ENCODE results near the gene NEDD4. TPM values are rescaled to one million over a fixed set of nuclear protein-coding genes. Genes with fewer than 3 reads are reported as not detected.

NEDD4 gene
- 10 to 100 TPM in 5 of 8 experiments, 1 to 10 TPM in 3; 5.2 to 14.0 (median 11.1) TPM for total RNA-seq

DNA sequence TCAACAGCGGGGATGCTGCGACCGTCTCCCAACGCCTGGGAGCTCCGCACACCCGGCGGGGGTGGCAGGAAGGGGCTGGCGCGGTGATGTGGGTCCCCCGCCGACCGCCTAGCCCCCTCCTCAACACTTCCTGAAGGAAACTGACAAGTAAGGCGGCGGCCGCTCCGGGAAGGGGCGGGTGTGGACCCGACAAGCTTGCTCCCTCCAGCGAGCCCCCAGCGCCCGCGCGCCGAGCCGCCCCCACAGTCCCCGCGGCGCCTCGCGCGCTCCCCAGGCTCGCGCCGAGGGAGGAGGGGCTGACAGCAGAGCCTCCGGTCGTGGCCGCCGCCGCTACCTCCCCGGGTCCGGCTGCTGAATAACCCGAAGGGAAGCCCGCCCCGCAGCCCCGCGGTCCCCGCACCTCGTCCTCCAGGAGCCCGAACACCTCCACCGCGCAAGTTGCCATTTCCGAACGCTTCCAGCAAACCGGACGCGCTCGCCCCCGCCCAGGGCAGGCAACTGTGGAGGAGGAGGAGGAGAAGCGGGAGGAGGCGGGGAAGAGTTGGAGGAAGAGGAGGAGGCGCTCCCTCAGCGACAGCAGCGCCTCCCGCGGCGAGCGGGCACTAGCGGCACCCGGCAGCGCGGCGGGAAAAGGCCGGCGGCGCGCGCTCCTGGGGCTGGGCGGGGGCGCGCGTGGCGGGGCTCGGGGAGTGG is at the start of gene NEDD4:
TSS of gene NEDD4 (minus strand) at position 502 of the 693 bp plus-strand sequence. CDS start at position 445, 57 bp downstream.
- peaks cover 18 to 26% of the 10 kb centered on the region in 2 donors for H3K4me1 ChIP-seq (replicated peaks in 1 of 2)
- H3K4me3 ChIP-seq, result peak within 1 kb of the TSS; percentile 75 to 97 (median 78)
- peak within 1 kb of the TSS; percentile 74 to 77 for H3K27ac ChIP-seq
- peak; percentile 84 to 95 (median 90) for ATAC-seq (replicated peaks in 6 of 8)
- in situ Hi-C loops (cut with MboI; ENCODE audit: low pct_unique_long_range_greater_than_20kb in 2 of 9, low sequenced_read_pairs in 9 of 9, unreplicated experiment in 9 of 9), result loop anchor here in 1 of 9 experiments (10.0 kb wide), 1 partner anchor 62 kb away; no protein-coding TSS in a partner anchor
- 0 to 7% (median 0%) methylated on average over 1 to 7 of the region's 83 CpGs; no CpG with 5 or more reads in 7 of the 10 experiments for WGBS, 10 experiments

DNA sequence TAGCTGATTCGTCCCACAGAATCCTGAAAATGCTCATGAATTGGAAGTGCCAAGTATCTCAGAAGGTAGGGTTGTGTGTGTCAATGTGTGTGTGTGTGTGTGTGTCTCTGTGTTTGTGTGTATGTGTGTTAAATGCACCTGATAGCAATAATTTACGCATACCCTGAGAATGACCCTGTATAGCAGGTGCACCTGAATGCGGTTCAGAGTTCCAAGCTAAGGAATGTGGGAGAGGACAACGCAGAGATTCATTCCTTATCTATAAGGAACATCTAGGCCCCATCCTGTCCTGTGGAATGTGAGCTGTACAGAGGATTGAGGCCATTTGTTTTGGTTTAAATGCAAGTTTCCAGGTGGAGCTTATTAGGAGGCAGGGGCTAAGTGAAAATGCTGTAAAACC is 49.1 kb upstream of the NEDD4 start:
- 36 to 100% (median 93%) methylated on average over 1 to 4 of the region's 4 CpGs; no CpG with 5 or more reads in 2 of the 10 experiments for WGBS, 10 experiments
- no peak overlapping the region for H3K27ac ChIP-seq
- no peak for ATAC-seq (replicated peaks in 6 of 8)
- H3K4me3 ChIP-seq, result no peak overlapping the region
- H3K4me1 ChIP-seq (replicated peaks in 1 of 2), result peaks cover 22 to 32% of the 10 kb centered on the region in 2 donors
- in situ Hi-C loops (cut with MboI; ENCODE audit: low pct_unique_long_range_greater_than_20kb in 2 of 9, low sequenced_read_pairs in 9 of 9, unreplicated experiment in 9 of 9), result no loop called here

DNA sequence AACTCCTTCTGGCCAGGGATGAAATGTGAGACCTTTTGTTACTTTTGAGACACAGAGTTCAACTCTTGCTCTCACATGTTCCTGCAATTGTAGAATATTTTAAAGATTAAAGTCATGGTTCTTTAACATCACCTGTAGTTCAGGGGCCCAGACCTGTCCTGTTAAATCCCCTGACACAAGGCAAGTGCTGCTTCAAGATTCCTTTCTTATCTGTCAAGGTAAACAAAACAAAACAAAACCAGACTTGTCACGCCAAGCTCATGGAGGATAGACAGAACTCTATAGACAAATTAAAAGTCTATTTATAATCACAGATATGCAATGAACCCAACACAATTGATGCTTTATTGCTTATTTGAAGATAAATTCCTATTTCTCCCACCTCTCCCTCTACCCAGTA is 48.6 kb upstream of the NEDD4 start:
- 100% methylated on average over 1 of the region's 1 CpG; no CpG with 5 or more reads in 5 of the 10 experiments for WGBS, 10 experiments
- Histone ChIP-seq H3K4me1 (replicated peaks in 1 of 2) (peaks cover 22 to 32% of the 10 kb centered on the region in 2 donors), H3K4me3 (no peak overlapping the region), H3K27ac (no peak overlapping the region)
- ATAC-seq (replicated peaks in 6 of 8), result no peak
- in situ Hi-C loops (cut with MboI; ENCODE audit: low pct_unique_long_range_greater_than_20kb in 2 of 9, low sequenced_read_pairs in 9 of 9, unreplicated experiment in 9 of 9), result no loop called here

DNA sequence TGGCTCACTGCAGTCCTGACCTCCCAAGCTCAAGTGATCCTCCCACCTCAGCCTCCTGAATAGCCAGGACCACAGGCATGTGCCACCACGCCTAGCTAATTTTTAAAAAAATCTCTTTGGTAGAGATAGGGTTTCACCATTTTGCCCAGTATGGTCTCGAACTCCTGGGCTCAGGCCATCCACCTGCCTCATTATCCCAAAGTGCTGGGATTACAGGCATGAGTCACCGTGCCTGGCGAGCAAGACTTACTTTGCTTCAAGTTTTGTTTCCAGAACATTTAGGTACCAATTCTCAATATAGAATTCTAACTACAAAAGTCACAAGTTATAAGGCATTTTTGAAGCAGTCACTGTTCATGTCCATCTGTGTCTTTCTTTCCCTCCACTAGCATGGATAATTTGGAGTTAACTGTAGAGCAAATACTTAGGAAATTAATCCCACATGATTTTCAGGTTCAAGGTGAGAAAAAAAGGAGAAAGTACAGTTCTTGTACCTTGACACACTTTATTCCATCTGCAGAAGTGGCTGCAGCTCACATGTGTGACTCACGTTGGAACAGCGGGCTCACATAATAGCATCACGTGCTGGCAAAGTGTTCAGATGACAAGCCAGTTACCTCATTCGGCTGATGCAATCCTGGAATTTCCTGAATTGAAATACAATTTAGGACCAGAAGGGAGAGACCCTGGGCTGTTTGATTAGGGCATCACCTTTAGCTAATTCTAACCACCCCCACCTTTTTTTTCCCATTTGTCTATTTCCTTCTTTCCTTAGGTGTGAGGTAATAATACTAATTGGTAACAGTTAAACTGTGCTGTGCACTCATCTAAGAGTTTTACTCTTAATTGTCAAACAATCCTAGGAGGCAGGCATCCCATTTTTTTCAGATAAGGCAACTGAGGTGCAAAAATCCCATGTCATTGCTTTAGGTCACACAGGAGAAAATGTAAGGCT is 46.9 kb upstream of the NEDD4 start:
- H3K4me3 ChIP-seq, result no peak overlapping the region
- WGBS, 10 experiments, result 0 to 75% (median 44%) methylated on average over 2 to 8 of the region's 8 CpGs
- H3K4me1 ChIP-seq (replicated peaks in 1 of 2), result peaks cover 22 to 32% of the 10 kb centered on the region in 2 donors
- ATAC-seq (replicated peaks in 6 of 8), result peak; percentile 81 to 96 (median 89)
- peak overlapping the region; percentile 85 to 94 for H3K27ac ChIP-seq
- in situ Hi-C loops (cut with MboI; ENCODE audit: low pct_unique_long_range_greater_than_20kb in 2 of 9, low sequenced_read_pairs in 9 of 9, unreplicated experiment in 9 of 9), result no loop called here

DNA sequence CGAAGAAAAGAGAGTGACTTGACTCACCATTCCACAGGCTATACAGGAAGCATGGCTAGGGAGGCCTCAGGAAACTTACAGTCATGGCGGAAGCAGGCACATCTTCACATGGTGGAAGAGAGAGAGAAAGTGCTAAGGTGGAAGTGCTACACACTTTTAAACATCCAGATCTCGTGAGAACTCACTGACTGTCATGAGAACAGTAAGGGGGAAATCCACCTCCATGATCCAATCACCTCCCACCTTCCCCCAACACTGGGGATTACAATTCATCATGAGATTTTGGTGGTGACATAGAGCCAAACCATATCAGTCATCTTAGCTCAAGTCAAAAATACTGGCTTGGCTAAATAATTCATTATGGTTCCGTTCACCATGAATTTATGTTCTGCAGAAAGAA is 45.3 kb upstream of the NEDD4 start:
- peaks cover 22 to 32% of the 10 kb centered on the region in 2 donors for H3K4me1 ChIP-seq (replicated peaks in 1 of 2)
- H3K27ac ChIP-seq, result peak overlapping the region; percentile 34 to 94
- H3K4me3 ChIP-seq, result no peak overlapping the region
- 67 to 100% (median 90%) methylated on average over 1 to 4 of the region's 4 CpGs; no CpG with 5 or more reads in 2 of the 10 experiments for WGBS, 10 experiments
- in situ Hi-C loops (cut with MboI; ENCODE audit: low pct_unique_long_range_greater_than_20kb in 2 of 9, low sequenced_read_pairs in 9 of 9, unreplicated experiment in 9 of 9), result no loop called here
- ATAC-seq (replicated peaks in 6 of 8), result no peak

DNA sequence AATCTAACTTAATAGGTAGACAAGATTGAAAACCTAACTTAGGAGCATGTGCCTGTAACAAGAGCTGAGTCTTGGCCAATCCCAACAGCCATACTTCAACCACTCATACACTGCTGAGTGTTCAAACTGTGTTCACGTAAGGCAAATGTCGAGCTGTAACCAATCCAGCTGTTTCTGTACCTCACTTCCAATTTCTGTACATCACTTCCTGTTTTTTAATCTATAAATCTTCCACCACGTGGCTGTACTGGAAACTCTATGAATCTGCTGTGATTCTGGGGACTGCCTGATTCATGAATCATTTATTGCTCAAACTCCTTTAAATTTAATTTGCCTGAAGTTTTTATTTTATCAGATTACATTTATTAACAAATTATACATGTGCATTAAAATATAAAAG is 44.6 kb upstream of the NEDD4 start:
- WGBS, 10 experiments, result 0 to 93% (median 86%) methylated on average over 1 to 3 of the region's 3 CpGs; no CpG with 5 or more reads in 2 of the 10 experiments

DNA sequence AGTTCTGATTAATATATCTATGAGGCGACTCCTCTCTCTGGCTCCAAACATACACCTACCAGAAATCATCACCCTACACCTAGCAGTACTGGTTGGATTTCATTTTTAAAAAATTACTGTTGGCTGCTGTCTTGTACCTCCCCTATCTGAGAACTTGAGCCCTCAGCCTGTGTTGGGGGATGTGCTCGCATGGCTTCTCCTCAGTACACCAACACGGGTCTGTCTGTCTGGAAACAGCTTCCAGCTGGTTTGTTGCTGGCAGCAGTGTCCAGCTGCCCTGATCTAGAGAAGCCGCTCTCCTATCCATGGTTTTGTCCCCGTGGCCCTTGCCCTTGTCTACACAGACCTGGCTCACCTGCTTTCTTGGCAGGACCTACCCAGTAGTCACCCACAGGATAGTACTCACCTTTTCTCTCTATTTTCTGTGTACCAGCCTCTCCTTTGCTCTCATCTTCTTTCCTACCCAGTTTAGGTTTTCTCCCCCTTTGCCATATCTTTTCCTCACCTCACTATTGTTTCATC is 43.2 kb upstream of the NEDD4 start:
- Histone ChIP-seq H3K4me3 (no peak overlapping the region), H3K27ac (no peak overlapping the region), H3K4me1 (replicated peaks in 1 of 2) (peaks cover 25 to 34% of the 10 kb centered on the region in 2 donors)
- no peak for ATAC-seq (replicated peaks in 6 of 8)
- 68 to 100% (median 86%) methylated on average over 1 to 4 of the region's 5 CpGs; no CpG with 5 or more reads in 5 of the 10 experiments for WGBS, 10 experiments
- in situ Hi-C loops (cut with MboI; ENCODE audit: low pct_unique_long_range_greater_than_20kb in 2 of 9, low sequenced_read_pairs in 9 of 9, unreplicated experiment in 9 of 9), result no loop called here

More for the DNA sequence above, 44.6 kb upstream of the NEDD4 start:
- peaks cover 22 to 32% of the 10 kb centered on the region in 2 donors for H3K4me1 ChIP-seq (replicated peaks in 1 of 2)
- no peak for ATAC-seq (replicated peaks in 6 of 8)
- no peak overlapping the region for H3K27ac ChIP-seq
- no peak overlapping the region for H3K4me3 ChIP-seq
- in situ Hi-C loops (cut with MboI; ENCODE audit: low pct_unique_long_range_greater_than_20kb in 2 of 9, low sequenced_read_pairs in 9 of 9, unreplicated experiment in 9 of 9), result no loop called here

DNA sequence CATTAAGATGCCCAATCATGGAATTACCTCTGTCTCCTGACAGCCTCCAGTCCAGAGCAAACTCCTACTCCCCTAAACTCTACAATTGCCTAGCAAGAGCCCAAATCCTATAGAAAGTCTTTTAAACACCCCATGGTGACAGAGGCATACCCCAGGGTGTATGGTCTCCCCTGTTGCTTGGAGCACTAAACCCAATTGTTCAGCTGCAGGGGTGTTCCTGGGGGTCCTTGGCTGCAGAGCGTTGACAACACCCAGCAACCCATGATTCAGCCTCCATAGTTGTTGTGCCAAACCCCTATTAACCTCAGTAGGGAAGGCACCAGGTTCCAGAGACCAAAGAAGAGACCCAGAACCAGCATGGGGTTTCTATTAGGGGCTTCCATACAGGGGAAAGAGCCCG is 41.8 kb upstream of the NEDD4 start:
- in situ Hi-C loops (cut with MboI; ENCODE audit: low pct_unique_long_range_greater_than_20kb in 2 of 9, low sequenced_read_pairs in 9 of 9, unreplicated experiment in 9 of 9), result no loop called here
- H3K4me1 ChIP-seq (replicated peaks in 1 of 2), result peaks cover 28 to 37% of the 10 kb centered on the region in 2 donors
- H3K4me3 ChIP-seq, result no peak overlapping the region
- 92 to 100% methylated on average over 1 to 2 of the region's 2 CpGs; no CpG with 5 or more reads in 8 of the 10 experiments for WGBS, 10 experiments
- H3K27ac ChIP-seq, result no peak overlapping the region
- no peak for ATAC-seq (replicated peaks in 6 of 8)

DNA sequence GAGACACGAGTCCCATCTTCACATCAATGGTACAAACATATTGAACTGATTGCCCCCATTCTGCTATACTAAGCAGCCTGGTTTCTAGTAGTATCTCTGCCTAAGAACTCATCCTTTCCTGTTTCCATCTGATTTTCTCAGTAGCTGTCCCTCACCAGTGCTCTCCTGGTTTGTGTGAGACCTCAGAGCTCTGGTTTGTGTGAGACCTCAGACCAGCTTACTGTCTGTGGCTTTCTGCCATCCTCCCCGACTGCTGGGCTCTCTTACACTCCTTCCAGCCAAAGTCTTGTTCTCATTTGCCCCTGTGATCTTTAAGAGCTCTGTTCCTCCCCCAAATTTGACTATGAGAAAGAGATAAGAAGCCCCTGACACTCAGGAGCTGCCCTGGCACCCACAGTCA is 41.1 kb upstream of the NEDD4 start:
- peaks cover 22 to 31% of the 10 kb centered on the region in 2 donors for H3K4me1 ChIP-seq (replicated peaks in 1 of 2)
- WGBS, 10 experiments, result 22 to 100% (median 93%) methylated on average over 1 to 2 of the region's 2 CpGs; no CpG with 5 or more reads in 3 of the 10 experiments
- no peak overlapping the region for H3K4me3 ChIP-seq
- ATAC-seq (replicated peaks in 6 of 8), result no peak
- in situ Hi-C loops (cut with MboI; ENCODE audit: low pct_unique_long_range_greater_than_20kb in 2 of 9, low sequenced_read_pairs in 9 of 9, unreplicated experiment in 9 of 9), result no loop called here
- no peak overlapping the region for H3K27ac ChIP-seq

DNA sequence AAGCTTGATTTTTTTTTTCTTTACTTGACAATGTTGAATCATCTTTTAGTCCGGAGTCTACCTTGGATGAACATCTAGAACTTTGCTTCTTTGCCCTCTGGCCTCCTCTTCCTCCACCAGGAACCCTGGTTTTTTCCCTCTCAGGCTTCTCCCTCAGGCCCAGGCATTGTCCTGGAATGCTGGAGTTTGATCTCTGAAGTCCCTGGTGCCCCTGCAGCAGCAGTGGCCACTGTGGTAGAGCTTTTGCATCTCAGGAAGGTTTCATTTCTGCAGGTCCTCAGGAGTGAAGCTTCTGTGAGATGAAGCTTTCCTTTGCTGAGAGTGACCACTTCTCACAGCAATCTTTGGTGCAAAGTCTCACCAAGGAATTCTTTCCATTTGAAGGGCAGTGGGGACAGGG is 39.0 kb upstream of the NEDD4 start:
- H3K4me1 ChIP-seq (replicated peaks in 1 of 2), result peaks cover 13 to 20% of the 10 kb centered on the region in 2 donors
- in situ Hi-C loops (cut with MboI; ENCODE audit: low pct_unique_long_range_greater_than_20kb in 2 of 9, low sequenced_read_pairs in 9 of 9, unreplicated experiment in 9 of 9), result no loop called here
- no peak overlapping the region for H3K4me3 ChIP-seq
- WGBS, 10 experiments, result 100% methylated on average over 1 of the region's 1 CpG; no CpG with 5 or more reads in 5 of the 10 experiments
- no peak for ATAC-seq (replicated peaks in 6 of 8)
- H3K27ac ChIP-seq, result no peak overlapping the region

DNA sequence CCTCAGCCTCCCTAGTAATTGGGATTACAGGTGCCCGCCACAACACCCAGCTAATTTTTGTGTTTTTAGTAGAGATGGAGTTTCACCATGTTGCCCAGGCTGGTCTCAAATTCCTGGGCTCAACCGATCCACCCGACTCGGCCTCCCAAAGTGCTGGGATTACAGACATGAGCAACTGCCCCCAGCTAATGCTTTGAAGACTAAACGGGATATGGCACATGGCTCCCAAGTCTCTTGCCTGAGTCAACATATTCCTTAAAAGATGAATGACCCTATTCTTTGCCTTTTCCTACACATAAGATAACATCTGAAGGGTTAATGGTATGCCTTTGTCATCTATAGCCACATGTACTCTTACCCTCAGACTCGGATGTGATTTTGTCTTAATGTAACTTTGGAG is 38.4 kb upstream of the NEDD4 start:
- in situ Hi-C loops (cut with MboI; ENCODE audit: low pct_unique_long_range_greater_than_20kb in 2 of 9, low sequenced_read_pairs in 9 of 9, unreplicated experiment in 9 of 9), result no loop called here
- ATAC-seq (replicated peaks in 6 of 8), result no peak
- 50 to 100% (median 87%) methylated on average over 1 to 6 of the region's 6 CpGs; no CpG with 5 or more reads in 1 of the 10 experiments for WGBS, 10 experiments

DNA sequence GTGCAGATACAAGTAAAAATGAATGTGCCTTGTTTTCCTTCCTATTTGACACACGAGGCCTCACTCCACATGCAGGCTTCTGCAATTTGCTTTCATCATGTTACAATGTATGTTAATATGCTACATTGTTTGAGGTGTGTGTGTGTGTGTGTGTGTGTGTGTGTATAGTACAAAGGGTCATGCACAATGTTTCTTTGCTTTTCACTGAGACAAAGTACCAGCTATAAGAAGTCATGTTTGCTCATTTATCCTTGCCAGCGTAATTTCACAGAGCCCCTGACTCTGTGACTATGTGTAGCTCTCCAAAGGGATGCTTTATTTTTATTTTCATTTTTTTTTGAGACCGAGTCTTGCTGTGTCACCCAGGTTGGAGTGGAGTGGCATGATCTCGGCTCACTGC is 38.0 kb upstream of the NEDD4 start:
- in situ Hi-C loops (cut with MboI; ENCODE audit: low pct_unique_long_range_greater_than_20kb in 2 of 9, low sequenced_read_pairs in 9 of 9, unreplicated experiment in 9 of 9), result no loop called here
- Histone ChIP-seq H3K27ac (peak overlapping the region; percentile 2 to 16), H3K4me3 (no peak overlapping the region), H3K4me1 (replicated peaks in 1 of 2) (peaks cover 13 to 20% of the 10 kb centered on the region in 2 donors)
- ATAC-seq (replicated peaks in 6 of 8), result peak in 5 of 8 experiments; percentile 54 to 70 (median 64)
- WGBS, 10 experiments, result 0 to 100% (median 63%) methylated on average over 1 to 4 of the region's 4 CpGs; no CpG with 5 or more reads in 2 of the 10 experiments

More for the DNA sequence above, 38.4 kb upstream of the NEDD4 start:
- no peak overlapping the region for H3K4me3 ChIP-seq
- H3K27ac ChIP-seq, result peak overlapping the region; percentile 2 to 16
- peaks cover 13 to 20% of the 10 kb centered on the region in 2 donors for H3K4me1 ChIP-seq (replicated peaks in 1 of 2)
